Measurements from ENCODE around the gene CD276.
A peak's percentile ranks its signal among the peaks of the same experiment; 100 is the strongest.
"Not testable (repeated sequence)": the region's sequence is repeated elsewhere in the genome, so short reads cannot be mapped to it uniquely, and the experiment has no call there.

CD276 gene

GRCh38 chr15:73684581-73685455 lies 635 bp downstream of the CD276 start:
- DNase-seq, result no peak

DNA sequence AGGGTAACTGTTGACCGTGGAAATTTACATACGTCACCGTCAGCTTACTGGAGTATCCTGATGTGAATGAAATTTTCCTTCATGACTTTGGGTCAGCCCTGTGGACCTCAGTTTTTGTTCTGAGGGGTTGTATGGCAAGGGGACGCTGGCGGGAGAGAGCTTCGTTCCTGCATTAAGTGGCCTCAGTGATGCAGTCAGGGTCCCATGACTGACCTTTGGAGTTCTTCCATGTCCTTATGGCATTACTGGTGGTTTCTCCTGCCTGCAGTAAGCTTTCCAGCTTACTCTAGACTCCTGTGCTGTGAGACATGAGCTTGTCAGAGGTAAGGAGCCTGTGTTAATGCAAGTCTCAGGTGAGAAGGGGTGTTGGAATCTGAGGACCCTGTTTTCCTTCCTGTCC lies 1.8 kb downstream of the CD276 start:
- DNase-seq, result no peak

GRCh38 chr15:73686781-73687256 lies 2.6 kb downstream of the CD276 start:
- DNase-seq, result no peak

DNA sequence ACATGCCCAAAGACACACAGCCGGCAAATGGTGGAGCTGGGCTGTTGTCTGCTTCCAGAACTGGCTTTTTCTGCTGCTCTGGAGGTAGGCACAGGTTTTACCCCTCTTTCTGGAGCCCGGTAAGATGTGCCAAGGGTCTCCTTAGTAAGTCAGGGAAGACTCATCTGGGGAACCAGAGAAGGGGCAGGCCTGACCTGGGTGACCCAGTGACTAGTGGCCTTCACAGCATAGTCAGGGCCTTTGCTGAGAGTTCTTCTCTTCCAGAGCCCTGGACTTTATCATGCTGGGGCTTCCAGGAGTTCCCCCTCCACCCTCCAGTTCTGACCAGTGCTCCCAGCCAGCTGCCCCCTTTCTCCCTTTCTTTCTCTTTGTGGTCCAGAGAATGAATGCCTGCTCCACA lies 3.2 kb downstream of the CD276 start:
- DNase-seq, result no peak

GRCh38 chr15:73688455-73688854 lies 4.3 kb downstream of the CD276 start:
- no peak for DNase-seq

DNA sequence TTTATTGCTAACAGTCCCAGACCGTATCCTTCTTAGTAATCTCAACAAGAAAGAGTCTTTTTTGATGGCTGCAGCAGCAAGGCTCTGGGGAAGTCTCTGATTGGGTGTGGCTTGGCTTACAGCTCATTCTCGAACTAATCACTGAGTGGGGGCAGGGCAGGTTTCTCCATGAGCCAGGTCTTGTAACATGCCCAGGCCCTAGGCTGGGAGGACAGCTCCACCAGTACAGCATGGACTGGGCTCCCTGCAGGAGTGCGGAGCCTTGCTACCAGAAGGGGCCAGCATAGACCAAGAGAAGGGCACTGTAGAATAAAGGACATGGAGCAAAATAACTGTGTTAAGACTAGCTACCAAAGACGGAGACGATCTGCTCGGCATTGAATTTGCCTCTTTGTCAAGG lies 7.2 kb downstream of the CD276 start:
- DNase-seq, result no peak

DNA sequence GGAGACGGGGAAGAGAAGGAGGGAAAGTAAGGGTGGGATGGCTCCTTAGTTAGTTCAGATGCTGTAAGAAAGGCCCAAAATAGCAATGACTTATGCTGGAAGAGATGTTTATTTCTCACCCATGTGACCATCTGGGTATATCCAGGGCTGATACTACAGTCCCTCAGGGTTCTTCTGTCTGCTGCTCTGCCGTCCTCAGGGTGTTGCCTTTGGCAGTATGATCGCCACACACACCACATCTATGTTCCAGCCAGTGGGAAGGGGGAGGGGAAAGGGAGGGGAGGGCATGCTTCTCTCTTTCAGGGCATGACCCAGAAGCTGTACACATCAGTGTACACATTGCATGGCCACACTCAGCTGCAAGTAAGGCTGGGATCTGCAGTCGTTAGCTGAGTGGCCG lies 10.2 kb downstream of the CD276 start:
- no peak for DNase-seq

- DNase-seq, result no peak
These were observed 11.8 kb downstream of the CD276 start for GRCh38 chr15:73695773-73696640.

- DNase-seq, result no peak
These were observed 12.4 kb downstream of the CD276 start for GRCh38 chr15:73696641-73697001.

DNA sequence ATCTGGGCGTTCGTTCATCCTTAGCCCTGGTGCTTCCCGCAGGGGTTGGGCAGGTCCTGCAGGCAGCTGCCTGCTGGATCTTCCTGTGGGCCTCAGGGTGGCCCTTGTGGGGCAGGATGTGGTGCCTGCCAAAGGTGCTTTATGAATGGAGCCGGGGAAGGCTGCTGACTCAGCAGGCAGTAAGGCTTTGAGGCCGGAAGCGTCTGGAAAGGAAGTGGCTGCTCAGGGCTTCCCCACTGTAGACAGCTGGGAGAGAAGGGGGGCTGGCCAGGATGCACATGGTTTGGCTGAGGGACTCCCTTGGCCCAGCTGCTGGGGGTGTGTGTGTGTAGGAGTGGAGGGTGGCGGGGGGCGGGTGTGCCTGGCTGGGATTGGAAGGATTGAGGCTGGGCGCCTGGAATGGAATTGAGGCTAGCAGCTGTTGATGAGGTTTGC lies 12.9 kb downstream of the CD276 start:
- peak; percentile 67 for DNase-seq

- DNase-seq, result no peak
These were observed 15.3 kb downstream of the CD276 start for GRCh38 chr15:73699249-73700040.

DNA sequence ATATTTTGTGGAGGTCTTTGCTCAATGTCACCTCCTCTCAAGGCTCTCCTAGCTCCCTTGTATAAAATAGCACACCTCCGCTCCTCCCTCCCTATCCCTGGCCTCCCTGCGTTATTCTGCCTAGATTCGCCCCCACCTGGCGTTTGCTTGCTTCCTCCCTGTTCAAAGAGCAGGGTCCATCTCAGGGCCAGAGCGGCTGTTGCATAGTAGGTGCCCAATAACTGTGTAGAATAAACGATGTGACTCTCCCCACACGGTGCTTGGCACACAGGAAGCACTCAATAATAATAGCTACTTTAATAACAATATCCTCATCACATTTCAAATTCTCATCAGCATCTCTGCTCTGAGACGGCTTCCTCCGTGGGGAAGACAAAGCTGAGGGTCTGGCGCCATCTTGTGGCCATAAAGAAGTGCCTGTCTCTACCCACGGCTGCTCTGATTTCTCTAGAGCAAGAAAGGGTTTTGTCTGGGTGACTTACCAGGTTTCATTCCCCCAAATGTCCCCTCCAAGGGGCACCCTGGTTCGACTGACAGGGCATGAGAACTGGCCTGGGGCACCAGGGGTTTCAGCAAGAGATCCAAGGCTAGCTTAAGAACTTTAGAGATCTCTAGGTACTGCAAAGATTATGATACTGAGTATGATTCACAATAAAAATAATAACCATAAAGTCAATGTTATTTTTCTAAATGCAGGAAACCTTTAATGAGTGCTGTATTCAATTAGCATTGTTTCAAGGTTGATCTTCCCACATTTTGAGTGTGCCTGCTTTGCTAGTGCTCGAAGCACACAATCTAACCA lies 16.1 kb downstream of the CD276 start:
- peak; percentile 71 for DNase-seq

- DNase-seq, result not testable (repeated sequence)
These were observed 18.4 kb downstream of the CD276 start for GRCh38 chr15:73702311-73703239.

- DNase-seq, result not testable (repeated sequence)
These were observed 19.4 kb downstream of the CD276 start for GRCh38 chr15:73703601-73704000.

DNA sequence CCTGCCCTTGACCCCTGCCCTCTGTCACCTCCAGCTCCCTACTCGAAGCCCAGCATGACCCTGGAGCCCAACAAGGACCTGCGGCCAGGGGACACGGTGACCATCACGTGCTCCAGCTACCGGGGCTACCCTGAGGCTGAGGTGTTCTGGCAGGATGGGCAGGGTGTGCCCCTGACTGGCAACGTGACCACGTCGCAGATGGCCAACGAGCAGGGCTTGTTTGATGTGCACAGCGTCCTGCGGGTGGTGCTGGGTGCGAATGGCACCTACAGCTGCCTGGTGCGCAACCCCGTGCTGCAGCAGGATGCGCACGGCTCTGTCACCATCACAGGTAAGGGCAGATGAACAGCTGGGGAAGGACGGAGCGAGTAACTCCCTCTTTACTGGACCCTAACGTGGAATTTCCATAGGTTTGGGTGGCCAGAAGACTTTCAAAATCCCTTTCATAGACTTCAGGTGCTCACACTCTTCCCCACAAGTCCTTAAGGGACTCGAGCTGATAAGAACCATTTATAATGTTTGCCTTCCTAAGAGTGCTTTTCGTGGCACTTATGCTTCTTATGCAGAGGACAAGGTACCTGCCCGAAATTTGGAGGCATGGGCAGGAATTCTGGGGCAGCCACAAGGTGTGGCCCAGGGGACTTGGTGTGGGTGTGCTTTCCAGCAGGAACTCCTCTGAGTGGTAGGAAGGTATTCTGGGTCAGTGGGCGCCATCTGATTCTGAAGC lies 20.1 kb downstream of the CD276 start:
- DNase-seq, result not testable (repeated sequence)

- peak; percentile 71 for DNase-seq
These were observed 20.9 kb downstream of the CD276 start for GRCh38 chr15:73704869-73705645.

- no peak for DNase-seq
These were observed 24.5 kb downstream of the CD276 start for GRCh38 chr15:73708691-73709090.

DNA sequence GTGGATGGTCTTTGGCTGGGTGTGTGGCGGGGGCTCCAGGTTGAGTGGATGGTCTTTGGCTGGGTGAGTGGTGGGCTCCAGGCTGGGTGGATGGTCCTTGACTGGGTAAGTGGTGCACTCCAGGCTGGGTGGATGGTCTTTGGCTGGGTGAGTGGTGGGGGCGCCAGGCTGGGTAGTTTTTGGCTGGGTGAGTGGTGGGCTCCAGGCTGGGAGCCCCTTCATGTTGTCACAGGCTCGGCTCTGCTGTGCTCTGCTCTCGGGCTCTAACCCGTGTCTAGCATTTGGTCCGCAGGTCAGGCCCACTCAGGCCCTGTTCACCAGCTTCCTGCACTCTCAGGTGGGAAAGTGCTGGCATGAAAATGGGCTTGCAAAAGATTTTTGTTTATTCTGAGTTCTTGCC lies 25.1 kb downstream of the CD276 start:
- no peak for DNase-seq

GRCh38 chr15:73709686-73710085 lies 25.5 kb downstream of the CD276 start:
- no peak for DNase-seq
